SU-DHL-6 (cell line): ENCODE results near the gene GRIK2.

Experiments used
- H2AFZ ChIP-seq: fragments of 200-600 bp; sonication (generic); 2 replicates; pipeline ENCODE4 v1.6.1; 2014; ENCODE audit warnings: low read depth, mild to moderate bottlenecking, moderate library complexity, mixed read lengths, antibody characterized with exemption, low read length; ENCODE audit not compliant: severe bottlenecking
- H3F3A ChIP-seq: fragments of 200-600 bp; shearing (Covaris generic); 2 replicates; pipeline ENCODE4 v1.6.0; 2016; ENCODE audit warnings: antibody characterized with exemption, mild to moderate bottlenecking; ENCODE audit not compliant: insufficient read depth
- H3K27ac ChIP-seq: fragments of 200-600 bp; sonication (generic); 2 replicates; pipeline ENCODE4 v1.5.1; 2016; ENCODE audit warnings: low read depth, mild to moderate bottlenecking, low read length, moderate library complexity, mixed read lengths
- H3K27me3 ChIP-seq: fragments of 200-600 bp; sonication (generic), shearing (Covaris generic); 2 replicates; pipeline ENCODE4 v1.6.0; 2014; ENCODE audit warnings: mild to moderate bottlenecking, low read length
- H3K36me3 ChIP-seq: fragments of 200-600 bp; sonication (generic); 2 replicates; pipeline ENCODE4 v1.6.1; 2014; ENCODE audit warnings: mild to moderate bottlenecking, low read length, mixed read lengths
- H3K4me2 ChIP-seq: fragments of 300-600, 200-600 bp; shearing (Covaris generic), sonication (generic); 2 replicates; pipeline ENCODE4 v1.6.0; 2014; ENCODE audit warnings: low read length, low read depth, mild to moderate bottlenecking; ENCODE audit not compliant: poor library complexity, severe bottlenecking
- H3K4me3 ChIP-seq: fragments of 200-600 bp; sonication (generic); 2 replicates; pipeline ENCODE4 v1.5.1; 2014; ENCODE audit warnings: antibody characterized with exemption, low read length, mild to moderate bottlenecking, mixed read lengths; ENCODE audit not compliant: insufficient read depth, poor library complexity, severe bottlenecking
- H3K79me2 ChIP-seq: fragments of 200-600 bp; sonication (generic); 2 replicates; pipeline ENCODE4 v1.6.1; 2014; ENCODE audit warnings: mild to moderate bottlenecking, low read length, moderate library complexity; ENCODE audit not compliant: insufficient read depth
- H3K9ac ChIP-seq: fragments of 200-600 bp; sonication (generic); 2 replicates; pipeline ENCODE4 v1.7.0; 2014; ENCODE audit warnings: mild to moderate bottlenecking, low read length
- H3K9me2 ChIP-seq: fragments of 200-600 bp; sonication (generic); replicated peaks from 2 replicates; pipeline ENCODE4 v1.6.1; 2014; ENCODE audit warnings: low read length; ENCODE audit not compliant: insufficient read depth
- H3K9me3 ChIP-seq: fragments of 200-600 bp; sonication (generic); 2 replicates; pipeline ENCODE4 v1.6.1; 2014; ENCODE audit warnings: low read length, mixed read lengths; ENCODE audit not compliant: insufficient read depth
- H4K20me1 ChIP-seq: fragments of 200-600 bp; sonication (generic); 2 replicates; pipeline ENCODE4 v1.6.1; 2014; ENCODE audit warnings: low read depth, mild to moderate bottlenecking, antibody characterized with exemption, low read length, moderate library complexity, mixed read lengths
- EZH2phosphoT487 ChIP-seq: fragments of 200-600 bp; sonication (generic), shearing (Covaris generic); conservative IDR thresholded peaks from 2 replicates; pipeline ENCODE4 v1.6.1; 2018; ENCODE audit warnings: mild to moderate bottlenecking, antibody characterized with exemption, low read length, moderate library complexity, mixed read lengths
- TF ChIP-seq, protein P1 (sequence below): fragments of 200-600 bp; sonication (generic); IDR thresholded peaks from one replicate; pipeline ENCODE4 v1.5.1; 2017; ENCODE audit warnings: antibody characterized with exemption, mild to moderate bottlenecking, low read length, moderate library complexity; ENCODE audit not compliant: insufficient read depth, poor library complexity, severe bottlenecking

Gene GRIK2

DNA sequence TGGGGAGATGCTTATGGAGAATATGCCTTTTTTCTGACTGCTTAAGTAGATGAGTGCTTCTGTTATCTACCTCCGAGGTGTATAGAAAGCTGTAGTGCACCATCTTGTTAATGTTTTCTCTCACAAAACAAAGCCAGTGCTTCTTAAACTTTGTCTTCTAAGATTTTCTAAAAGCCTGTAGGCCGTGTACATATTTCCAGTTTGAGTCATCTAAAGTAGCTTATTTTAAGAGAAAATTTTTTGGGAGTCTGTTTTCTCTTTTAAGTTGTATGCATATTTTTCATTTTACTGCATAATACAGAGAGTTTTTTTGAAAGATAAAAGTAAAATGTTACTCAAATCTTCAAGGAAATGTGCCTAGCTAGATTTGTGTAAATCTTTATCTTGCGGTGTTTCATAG is 151.7 kb downstream of the GRIK2 start:
- Histone ChIP-seq H3K9ac (no peak overlapping the region), H3K4me2 (no peak overlapping the region), H3F3A (no peaks in the 10 kb centered on the region), H3K36me3 (no peaks in the 10 kb centered on the region), H3K4me3 (no peak overlapping the region), H4K20me1 (no peaks in the 10 kb centered on the region), H3K27me3 (no peaks in the 10 kb centered on the region), H2AFZ (no peak overlapping the region), H3K79me2 (no peaks in the 10 kb centered on the region), H3K27ac (no peak overlapping the region), H3K9me3 (no peaks in the 10 kb centered on the region), H3K9me2 (no peaks in the 10 kb centered on the region)
- TF ChIP-seq EZH2phosphoT487, result no peak
- TF ChIP-seq, protein P1, sequence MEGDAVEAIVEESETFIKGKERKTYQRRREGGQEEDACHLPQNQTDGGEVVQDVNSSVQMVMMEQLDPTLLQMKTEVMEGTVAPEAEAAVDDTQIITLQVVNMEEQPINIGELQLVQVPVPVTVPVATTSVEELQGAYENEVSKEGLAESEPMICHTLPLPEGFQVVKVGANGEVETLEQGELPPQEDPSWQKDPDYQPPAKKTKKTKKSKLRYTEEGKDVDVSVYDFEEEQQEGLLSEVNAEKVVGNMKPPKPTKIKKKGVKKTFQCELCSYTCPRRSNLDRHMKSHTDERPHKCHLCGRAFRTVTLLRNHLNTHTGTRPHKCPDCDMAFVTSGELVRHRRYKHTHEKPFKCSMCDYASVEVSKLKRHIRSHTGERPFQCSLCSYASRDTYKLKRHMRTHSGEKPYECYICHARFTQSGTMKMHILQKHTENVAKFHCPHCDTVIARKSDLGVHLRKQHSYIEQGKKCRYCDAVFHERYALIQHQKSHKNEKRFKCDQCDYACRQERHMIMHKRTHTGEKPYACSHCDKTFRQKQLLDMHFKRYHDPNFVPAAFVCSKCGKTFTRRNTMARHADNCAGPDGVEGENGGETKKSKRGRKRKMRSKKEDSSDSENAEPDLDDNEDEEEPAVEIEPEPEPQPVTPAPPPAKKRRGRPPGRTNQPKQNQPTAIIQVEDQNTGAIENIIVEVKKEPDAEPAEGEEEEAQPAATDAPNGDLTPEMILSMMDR, result no peak

DNA sequence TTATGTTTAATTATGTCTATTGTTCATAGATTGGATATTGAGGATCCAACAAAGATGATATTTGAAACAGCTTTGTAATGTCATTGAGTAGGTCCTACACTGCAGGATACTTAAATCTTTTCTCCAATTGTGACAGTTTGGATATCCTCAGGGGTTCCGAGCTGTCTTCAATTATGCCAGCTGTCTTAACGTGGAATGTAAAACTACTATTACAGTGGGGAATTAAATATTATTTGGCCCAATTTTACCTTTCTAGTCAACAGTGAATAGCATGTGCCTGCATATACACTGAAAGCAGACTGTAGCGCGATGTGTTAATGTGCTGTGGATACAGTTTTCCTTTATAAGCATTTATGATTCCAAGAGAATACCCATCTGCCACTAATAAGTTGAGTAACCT is 156.9 kb downstream of the GRIK2 start:
- no peak overlapping the region for H3K4me3 ChIP-seq
- H4K20me1 ChIP-seq, result no peaks in the 10 kb centered on the region
- TF ChIP-seq, protein P1, result no peak
- TF ChIP-seq EZH2phosphoT487, result no peak

DNA sequence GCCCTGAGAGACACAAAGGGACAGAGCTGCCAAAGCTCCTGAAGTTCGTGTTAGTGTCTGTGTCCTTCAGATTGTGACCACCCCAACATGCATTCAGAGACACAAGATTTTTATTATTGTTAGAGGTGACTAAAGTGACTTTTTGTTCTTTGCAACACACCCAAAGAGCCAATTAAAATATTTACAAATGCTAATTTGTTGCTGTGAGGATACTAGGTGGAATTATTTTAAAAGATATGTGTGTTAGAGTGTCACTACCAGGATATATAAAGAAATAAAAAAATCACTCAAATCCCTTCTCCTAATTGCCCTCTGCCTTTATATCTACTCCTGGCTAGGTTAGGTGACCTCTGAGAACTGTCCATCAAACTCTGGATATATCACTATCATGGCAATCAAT is 160.7 kb downstream of the GRIK2 start:
- Histone ChIP-seq H3K4me2 (no peak overlapping the region), H3K9me3 (no peaks in the 10 kb centered on the region), H3K9me2 (no peaks in the 10 kb centered on the region), H2AFZ (no peak overlapping the region), H3K27ac (no peak overlapping the region), H3K4me3 (no peak overlapping the region), H3K79me2 (no peaks in the 10 kb centered on the region), H4K20me1 (no peaks in the 10 kb centered on the region), H3K9ac (no peak overlapping the region), H3K27me3 (no peaks in the 10 kb centered on the region), H3F3A (no peaks in the 10 kb centered on the region), H3K36me3 (no peaks in the 10 kb centered on the region)
- TF ChIP-seq EZH2phosphoT487, result no peak
- TF ChIP-seq, protein P1, result no peak

More for the DNA sequence above, 156.9 kb downstream of the GRIK2 start:
- no peak overlapping the region for H3K4me2 ChIP-seq
- no peaks in the 10 kb centered on the region for H3K79me2 ChIP-seq
- no peak overlapping the region for H2AFZ ChIP-seq
- no peaks in the 10 kb centered on the region for H3K9me2 ChIP-seq
- no peak overlapping the region for H3K27ac ChIP-seq
- H3F3A ChIP-seq, result no peaks in the 10 kb centered on the region
- H3K36me3 ChIP-seq, result no peaks in the 10 kb centered on the region
- no peaks in the 10 kb centered on the region for H3K27me3 ChIP-seq
- no peaks in the 10 kb centered on the region for H3K9me3 ChIP-seq
- H3K9ac ChIP-seq, result no peak overlapping the region
